Lower leg skin (tissue), 4 donors: ENCODE data around the gene MUC5AC. TPM values are rescaled to one million over a fixed set of nuclear protein-coding genes. Genes with fewer than 3 reads are reported as not detected.
"Not testable (repeated sequence)": the region's sequence is repeated elsewhere in the genome, so short reads cannot be mapped to it uniquely, and the experiment has no call there.

Experiments
- DNase-seq, 2 donors: peaks; one replicate each; pipeline ENCODE4 v3.0.0-alpha.2; 2019; ENCODE audit warnings: low spot score in 2 of 2
- H3K4me3 ChIP-seq: fragments of 200-600 bp; sonication (generic); 2 replicates; pipeline ENCODE4 v1.5.1; 2017; ENCODE audit warnings: mild to moderate bottlenecking, low read depth; ENCODE audit not compliant: poor library complexity, severe bottlenecking
- CTCF ChIP-seq, 3 donors: fragments of 450-650 bp; IDR thresholded peaks; one replicate each; pipeline ENCODE4 v1.5.1; 2016; ENCODE audit warnings: antibody characterized with exemption in 3 of 3, mild to moderate bottlenecking in 3 of 3, moderate library complexity in 2 of 3
- POLR2A ChIP-seq, 2 donors: fragments of 450-650 bp; IDR thresholded peaks; one replicate each; pipeline ENCODE4 v1.6.1; 2016 to 2017; ENCODE audit warnings: antibody characterized with exemption in 2 of 2, mild to moderate bottlenecking in 1 of 2, moderate library complexity in 1 of 2
- WGBS, 2 donors: methylation state at CpG; one replicate each; pipeline ENCODE4 v1.1.5; 2018; 5-methylcytosine and 5-hydroxymethylcytosine counted together
- intact Hi-C: fragments of 100-400 bp; cut with DNase I; formaldehyde crosslinking; loops from one replicate; pipeline ENCODE4 v1.15.0; 2023; ENCODE audit warnings: low total_unique reads
- total RNA-seq, 4 donors: library from RNA; depleted of rRNA; stranded (reverse); fragments of >200 nt; gene quantifications; one replicate each; pipeline ENCODE4 v1.1.0, GENCODE V29; 2016

Gene MUC5AC
- total RNA-seq, 4 donors from 2014 or later, result 0.02 to 0.04 (median 0.03) TPM; not detected in 1

DNA sequence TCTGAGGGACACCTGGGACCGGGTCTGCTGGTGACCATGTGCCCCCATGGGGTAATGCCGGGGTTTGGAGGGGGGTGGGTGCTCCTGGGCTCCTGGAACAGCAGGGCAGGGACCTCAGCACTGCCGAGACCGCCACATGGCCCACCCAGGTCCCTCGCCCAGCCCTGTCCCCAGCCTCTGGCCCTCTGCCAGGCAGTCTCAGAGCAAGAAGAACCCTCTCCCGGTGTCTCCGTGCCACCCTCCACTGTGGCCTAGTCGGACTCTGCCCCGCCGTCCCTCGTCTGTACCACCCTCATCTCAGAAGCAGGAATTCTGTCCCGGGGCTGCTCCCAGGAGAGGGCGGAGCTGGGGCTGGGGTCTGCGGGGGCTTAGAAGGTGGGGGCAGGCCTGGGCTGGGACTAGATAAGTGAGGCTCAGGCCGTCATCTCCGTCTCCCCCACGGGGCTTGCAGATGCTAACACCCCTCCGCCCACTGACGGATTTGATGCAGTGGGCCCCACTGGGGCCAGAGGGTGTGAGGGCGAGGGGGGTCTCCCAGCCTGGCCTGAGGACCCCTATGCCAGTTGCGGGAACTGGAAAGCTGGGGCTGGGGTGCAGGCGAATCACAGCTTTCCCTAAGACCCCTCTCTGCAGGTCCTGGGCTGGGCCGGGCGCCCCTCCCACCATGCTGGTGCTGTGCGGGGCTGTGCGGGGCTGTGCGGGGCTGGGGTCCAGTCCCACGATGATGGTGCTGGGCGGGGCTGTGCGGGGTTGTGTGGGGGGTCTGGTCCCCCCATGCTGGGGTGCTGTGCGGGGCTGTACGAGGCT is 1.1 kb downstream of the MUC5AC start:
- 77% methylated on average over 25 to 31 of the region's 32 CpGs for WGBS, 2 donors
- no peak for TF ChIP-seq CTCF (IDR thresholded peaks at IDR 0.05)
- TF ChIP-seq POLR2A (IDR thresholded peaks at IDR 0.05), result no peak
- DNase-seq, result peak in 1 of 2 donors; percentile 78
- intact Hi-C loops, result no loop called here
- H3K4me3 ChIP-seq, result no peak overlapping the region

DNA sequence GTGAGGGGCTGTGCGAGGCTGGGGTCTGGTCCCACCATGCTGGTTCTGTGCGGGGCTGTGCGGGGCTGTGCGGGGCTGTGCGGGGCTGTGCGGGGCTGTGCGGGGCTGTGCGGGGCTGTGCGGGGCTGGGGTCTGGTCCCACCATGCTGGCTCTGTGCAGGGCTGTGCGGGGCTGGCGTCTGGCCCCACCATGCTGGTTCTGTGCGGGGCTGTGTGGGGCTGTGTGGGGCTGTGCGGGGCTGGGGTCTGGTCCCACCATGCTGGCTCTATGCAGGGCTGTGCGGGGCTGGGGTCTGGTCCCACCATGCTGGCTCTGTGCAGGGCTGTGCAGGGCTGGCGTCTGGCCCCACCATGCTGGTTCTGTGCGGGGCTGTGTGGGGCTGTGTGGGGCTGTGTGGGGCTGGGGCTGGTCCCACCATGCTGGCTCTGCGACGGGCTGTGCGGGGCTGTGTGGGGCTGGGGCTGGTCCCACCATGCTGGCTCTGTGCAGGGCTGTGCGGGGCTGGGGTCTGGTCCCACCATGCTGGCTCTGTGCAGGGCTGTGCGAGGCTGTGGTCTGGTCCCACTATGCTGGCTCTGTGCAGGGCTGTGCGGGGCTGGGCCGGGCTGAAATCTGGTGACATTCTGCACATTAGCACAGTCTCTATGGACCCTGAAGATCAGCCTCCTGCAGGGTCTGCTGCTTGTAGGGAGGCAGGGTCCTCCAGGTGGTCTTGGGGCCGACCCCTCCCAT is 1.9 kb downstream of the MUC5AC start:
- DNase-seq, H3K4me3 ChIP-seq, intact Hi-C loops: not testable (repeated sequence)
- WGBS, 2 donors, result 60 to 68% methylated on average over 7 to 9 of the region's 24 CpGs

DNA sequence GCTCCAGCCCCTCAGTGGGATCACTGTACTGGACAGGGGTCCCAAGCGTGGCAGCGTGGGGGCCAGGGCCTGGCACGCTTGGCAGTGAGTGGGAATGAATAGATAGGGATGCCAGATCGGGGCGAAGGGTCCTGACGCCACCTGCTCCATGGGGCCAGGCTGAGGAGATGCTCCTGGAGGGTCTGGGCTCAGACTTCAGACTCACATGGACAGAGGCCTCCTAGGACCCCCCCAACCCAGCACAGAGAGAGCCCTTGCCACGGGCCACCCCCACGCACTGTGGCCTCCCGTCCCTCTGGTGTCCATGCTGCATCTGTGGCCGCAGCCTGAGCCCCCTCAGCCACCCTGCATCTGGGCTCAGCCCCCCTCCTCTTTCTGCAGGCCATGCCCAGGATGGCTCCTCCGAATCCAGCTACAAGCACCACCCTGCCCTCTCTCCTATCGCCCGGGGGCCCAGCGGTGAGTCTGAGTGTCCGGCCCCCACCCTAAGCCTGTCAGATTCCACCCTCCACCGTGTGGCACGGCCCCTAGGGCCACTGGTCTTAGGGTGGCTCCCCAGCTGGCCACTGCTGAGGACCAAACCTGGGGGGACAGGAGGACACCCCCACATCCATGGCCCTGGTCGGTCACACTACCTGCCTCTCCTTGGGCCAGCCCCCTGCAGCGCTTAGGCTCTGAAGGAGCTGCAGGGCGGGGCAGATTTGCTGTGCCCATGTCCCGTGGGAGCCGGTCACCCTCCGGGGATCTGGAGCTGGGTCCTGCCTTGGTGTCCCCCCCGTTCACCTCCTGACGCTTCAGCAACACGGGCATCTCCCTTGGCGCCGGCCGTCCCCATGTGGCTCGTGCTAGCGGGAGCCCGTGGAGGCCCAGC is 2.7 kb downstream of the MUC5AC start:
- peak in 1 of 2 donors; percentile 83 for DNase-seq
- no peak overlapping the region for H3K4me3 ChIP-seq
- WGBS, 2 donors, result 80 to 85% methylated on average over 23 to 32 of the region's 32 CpGs
- intact Hi-C loops, result no loop called here
- TF ChIP-seq CTCF (IDR thresholded peaks at IDR 0.05) (no peak), POLR2A (IDR thresholded peaks at IDR 0.05) (no peak)

DNA sequence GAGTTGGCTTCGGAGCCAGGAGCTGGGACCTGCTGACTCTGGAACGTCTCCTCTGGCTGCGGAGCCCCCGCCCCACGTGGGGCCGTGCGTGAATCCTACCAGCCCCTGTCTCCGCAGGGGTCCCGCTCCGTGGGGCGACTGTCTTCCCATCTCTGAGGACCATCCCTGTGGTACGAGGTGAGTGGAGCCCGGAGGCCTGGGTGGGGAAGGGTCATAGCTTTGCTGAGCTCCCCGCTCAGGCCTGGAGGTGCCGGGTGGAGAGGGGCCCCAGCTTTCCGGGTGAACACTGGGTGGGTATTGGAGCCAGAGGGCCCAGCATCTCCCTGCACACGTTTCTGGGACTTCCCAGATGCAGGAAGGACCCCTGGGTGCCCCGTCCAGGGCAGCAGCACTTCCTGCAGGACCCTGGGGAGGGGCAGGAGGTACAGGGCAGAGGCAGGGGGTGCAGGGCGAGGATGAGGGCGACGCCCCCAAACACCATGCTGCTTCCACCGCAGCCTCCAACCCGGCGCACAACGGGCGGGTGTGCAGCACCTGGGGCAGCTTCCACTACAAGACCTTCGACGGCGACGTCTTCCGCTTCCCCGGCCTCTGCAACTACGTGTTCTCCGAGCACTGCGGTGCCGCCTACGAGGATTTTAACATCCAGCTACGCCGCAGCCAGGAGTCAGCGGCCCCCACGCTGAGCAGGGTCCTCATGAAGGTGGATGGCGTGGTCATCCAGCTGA is 3.8 kb downstream of the MUC5AC start:
- DNase-seq, result peak in 1 of 2 donors; percentile 80
- WGBS, 2 donors, result 65 to 72% methylated on average over 21 to 41 of the region's 42 CpGs
- intact Hi-C loops, result no loop called here

DNA sequence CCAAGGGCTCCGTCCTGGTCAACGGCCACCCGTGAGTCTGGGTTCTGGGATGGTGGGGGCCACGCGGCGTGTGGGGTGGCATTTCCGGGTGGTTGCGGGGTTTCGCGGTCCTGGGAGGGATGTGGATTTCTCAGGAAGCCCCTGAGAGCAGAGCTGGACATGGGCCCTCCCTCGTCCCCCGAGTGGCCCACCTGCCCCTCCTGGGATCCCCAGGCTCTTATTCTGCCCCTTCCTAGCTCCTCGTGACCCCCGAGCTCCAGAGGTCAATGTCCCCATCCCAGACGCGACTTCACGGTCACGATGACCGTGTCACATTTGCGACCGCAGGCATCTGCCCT is 4.4 kb downstream of the MUC5AC start:
- intact Hi-C loops, result no loop called here
- WGBS, 2 donors, result 80 to 82% methylated on average over 14 to 21 of the region's 21 CpGs
- peak in 1 of 2 donors; percentile 63 for DNase-seq
- no peak overlapping the region for H3K4me3 ChIP-seq
- TF ChIP-seq POLR2A (IDR thresholded peaks at IDR 0.05), result no peak
- TF ChIP-seq CTCF (IDR thresholded peaks at IDR 0.05), result no peak

More for the DNA sequence above, 3.8 kb downstream of the MUC5AC start:
- H3K4me3 ChIP-seq, result no peak overlapping the region
- TF ChIP-seq CTCF (IDR thresholded peaks at IDR 0.05) (no peak), POLR2A (IDR thresholded peaks at IDR 0.05) (no peak)
